ENCODE measurements around the gene EIF2S1.
A peak's percentile ranks its signal among the peaks of the same experiment; 100 is the strongest.
"Not testable (repeated sequence)": the region's sequence is repeated elsewhere in the genome, so short reads cannot be mapped to it uniquely, and the experiment has no call there.

Gene EIF2S1

GRCh38 chr14:67413806-67414769, 54.0 kb downstream of the EIF2S1 start:
- DNase-seq = peak; percentile 17 to 28

DNA sequence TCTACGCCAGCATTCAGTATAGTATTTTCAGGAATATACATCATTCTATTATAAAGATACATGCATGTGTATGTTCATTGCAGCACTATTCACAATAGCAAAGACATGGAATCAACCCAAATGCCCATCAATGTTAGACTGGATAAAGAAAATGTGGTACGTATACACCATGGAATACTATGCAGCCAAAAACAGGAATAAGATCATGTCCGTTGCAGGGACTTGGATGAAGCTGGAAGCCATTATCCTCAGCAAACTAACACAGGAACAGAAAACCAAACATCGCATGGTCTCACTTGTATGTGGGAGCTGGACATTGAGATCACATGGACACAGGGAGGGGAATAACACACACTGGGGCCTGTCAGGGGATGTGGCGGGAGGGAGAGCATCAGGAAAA, 55.5 kb downstream of the EIF2S1 start:
- DNase-seq = not testable (repeated sequence)

DNA sequence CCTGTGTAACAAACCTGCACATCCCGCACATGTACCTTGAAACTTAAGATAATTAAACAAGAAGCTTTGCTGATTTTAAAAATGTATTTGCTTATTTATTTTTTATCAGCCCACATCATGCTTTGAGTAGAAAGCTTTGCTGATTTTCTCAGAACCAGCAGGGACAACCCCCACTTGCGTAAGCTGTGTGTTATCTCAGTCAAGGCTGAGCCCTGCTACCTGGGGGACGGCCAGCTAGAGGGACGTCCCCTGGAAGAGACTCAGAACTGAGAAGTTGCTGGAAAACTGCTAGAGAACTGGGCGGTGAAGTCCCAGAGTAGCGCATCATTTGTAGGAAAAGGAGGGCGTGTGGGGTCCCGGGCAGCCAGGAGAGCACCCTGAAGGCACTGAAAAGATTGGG, 56.0 kb downstream of the EIF2S1 start:
- no peak for DNase-seq

GRCh38 chr14:67416810-67417209, 56.7 kb downstream of the EIF2S1 start:
- no peak for DNase-seq

- DNase-seq = no peak
Observed at GRCh38 chr14:67417633-67418032, 57.5 kb downstream of the EIF2S1 start.

- no peak for DNase-seq
Observed at GRCh38 chr14:67418401-67419191, 58.5 kb downstream of the EIF2S1 start.

GRCh38 chr14:67420102-67420739, 60.1 kb downstream of the EIF2S1 start:
- peak; percentile 13 to 22 for DNase-seq

DNA sequence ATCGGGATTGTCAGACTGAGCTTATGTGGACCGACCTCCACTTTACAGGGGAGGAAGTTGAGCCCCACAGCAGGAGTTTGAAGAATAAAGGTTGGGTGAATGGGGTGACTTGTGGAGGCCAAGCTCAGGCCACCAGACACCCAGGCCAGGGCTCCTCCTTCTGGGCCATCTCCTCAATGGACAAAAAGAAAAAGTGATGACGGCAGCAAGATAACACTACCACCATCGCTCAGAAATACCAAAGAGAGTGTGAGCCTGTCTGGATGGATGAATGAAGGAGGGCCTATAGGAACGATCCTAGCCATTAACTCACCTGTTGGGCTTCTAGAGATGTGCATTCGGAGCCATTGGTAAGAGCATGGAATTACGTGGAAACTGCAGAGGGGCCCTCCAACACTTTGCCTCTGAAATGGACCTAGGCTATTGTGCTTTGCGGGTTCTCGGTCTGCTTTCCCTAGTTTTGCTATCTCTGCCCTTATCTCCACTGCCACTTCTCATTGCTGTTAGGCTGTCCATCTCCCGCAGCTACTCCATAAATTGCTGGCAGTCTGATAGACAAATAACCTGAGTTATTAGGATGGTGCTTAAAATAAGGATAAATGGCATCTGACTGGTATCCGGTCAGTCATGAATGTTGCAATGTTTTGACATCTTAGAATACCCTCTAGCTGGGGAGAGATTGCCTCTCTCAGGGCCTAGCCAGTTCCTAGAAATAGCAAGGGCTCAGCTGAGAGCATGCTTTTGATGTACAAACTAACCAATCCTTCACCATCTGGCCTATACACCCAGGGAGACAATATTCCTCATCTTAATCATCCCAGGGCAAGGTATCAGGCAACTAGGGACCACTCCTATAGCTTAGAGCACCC, 61.5 kb downstream of the EIF2S1 start:
- DNase-seq = no peak

- DNase-seq = no peak
Observed at GRCh38 chr14:67423424-67423823, 63.3 kb downstream of the EIF2S1 start.

DNA sequence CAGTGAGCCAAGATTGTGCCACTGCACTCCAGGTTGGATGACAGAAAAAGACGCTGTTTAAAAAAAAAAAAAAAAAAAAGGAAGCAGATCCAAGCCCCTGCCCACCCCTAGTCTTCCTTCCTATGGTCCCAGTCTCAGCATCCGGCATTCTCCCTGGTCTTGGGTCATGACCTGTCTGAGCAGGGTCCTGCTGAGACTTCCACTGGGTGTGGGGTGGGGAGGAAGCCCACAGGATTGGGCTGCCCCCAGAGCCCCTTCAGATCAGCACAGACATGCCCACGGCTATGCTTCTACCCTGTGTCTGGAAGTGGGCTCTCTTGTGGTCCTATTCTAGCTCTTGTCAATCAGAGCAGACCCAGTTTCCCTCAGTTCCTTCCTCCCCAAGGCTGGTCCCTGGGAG, 64.4 kb downstream of the EIF2S1 start:
- DNase-seq = no peak

DNA sequence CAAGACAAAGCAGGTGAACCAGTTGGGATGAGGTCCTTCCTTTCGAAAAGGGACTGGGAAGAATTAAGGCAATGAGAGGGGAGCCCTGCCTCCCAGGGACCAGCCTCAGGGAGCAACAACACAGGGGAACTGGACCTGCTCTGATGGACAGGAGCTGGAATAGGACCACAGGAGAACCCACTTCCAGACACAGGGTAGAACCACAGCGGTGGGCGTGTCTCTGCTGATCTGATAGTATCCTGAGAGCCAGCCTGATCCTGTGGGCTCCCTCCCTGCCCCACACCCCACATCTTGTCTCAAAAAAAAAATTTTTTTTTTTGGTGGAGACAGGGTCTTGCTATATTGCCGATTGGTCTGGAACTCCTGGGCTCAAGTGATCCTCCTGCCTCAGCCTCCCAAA, 65.5 kb downstream of the EIF2S1 start:
- no peak for DNase-seq

- DNase-seq = no peak
Observed at GRCh38 chr14:67426161-67426560, 66.0 kb downstream of the EIF2S1 start.

DNA sequence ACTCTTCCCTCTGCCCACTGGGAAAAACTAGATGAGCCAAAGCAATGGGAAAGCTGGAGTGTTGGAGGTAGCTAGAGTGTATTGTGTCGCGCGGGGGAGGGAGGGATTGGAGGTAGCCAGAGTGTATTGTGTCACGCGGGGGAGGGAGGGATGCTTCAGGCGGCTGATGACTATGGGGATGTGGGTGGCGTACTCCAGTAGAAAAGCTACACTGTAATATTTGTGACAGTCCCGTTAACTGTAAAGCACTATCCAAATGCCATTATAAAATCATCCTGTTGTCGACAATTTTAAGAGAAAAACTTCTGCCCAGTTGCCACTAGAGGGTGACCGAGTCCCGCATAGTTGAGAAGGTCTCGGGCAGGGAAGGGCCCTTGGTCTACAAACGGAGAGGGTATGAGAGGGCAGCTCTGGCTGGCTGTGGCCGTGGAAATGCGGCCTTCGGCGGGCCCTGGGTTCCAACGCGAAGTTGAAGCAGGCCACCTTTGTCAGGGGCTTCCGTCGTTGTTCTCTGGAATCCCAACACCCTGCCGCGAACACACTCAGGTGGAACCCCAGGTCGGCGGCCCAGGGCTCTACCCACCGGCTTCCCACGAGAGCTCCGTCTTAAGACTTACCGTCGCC, 67.0 kb downstream of the EIF2S1 start:
- DNase-seq = peak; percentile 64 to 65

DNA sequence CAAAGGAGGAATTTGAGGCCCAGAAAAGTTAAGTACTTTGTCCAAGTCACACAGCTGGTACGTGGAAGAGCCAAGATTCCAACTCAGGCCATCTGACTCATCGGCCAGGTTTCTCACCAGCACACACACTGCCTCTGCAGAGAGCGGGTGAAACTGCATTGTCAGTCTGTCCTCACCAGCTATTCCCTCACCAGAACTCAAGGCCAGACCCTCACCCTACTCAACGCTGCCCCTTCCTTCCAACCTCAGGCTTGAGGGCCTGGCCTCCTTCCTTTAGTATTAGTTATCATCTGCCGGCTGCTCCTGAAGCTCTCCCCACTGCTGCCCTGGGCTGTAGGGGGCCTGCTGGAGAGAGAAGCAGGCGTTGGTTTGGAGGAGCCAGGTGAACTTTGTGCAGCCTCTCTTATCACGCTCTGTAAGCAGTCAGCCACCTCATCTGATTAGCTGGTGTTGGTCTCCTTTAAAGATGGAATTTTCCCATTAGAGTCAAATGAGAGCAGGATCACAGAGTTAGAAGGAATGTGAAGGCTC, 68.4 kb downstream of the EIF2S1 start:
- no peak for DNase-seq

- no peak for DNase-seq
Observed at GRCh38 chr14:67429510-67430205, 69.5 kb downstream of the EIF2S1 start.

- no peak for DNase-seq
Observed at GRCh38 chr14:67432050-67432564, 72.0 kb downstream of the EIF2S1 start.

GRCh38 chr14:67435603-67436002, 75.5 kb downstream of the EIF2S1 start:
- no peak for DNase-seq

Data from activated CD4-positive, alpha-beta T cell treated with anti-CD3 and anti-CD28 coated beads, Interleukin-2, amount 50 U/mL, for 4 hours (primary cell).